HEK293 (cell line): ENCODE measurements around the gene CDC42BPA.

ENCODE experiments used
- BCL11A ChIP-seq: fragments of 450-650 bp; formaldehyde crosslinking; IDR thresholded peaks from 2 replicates; pipeline ENCODE4 v1.5.1; 2016; ENCODE audit warnings: low read depth, missing biosample characterization, missing genetic modification characterization
- BCL11B ChIP-seq: fragments of 450-650 bp; formaldehyde crosslinking; IDR thresholded peaks from 2 replicates; pipeline ENCODE4 v1.5.1; 2016; ENCODE audit warnings: low read depth, missing biosample characterization, missing genetic modification characterization
- GFI1B ChIP-seq: fragments of 450-650 bp; formaldehyde crosslinking; IDR thresholded peaks from 2 replicates; pipeline ENCODE4 v1.5.1; 2016; ENCODE audit warnings: missing biosample characterization, missing genetic modification characterization
- GLIS1 ChIP-seq: fragments of 450-650 bp; formaldehyde crosslinking; IDR thresholded peaks from 2 replicates; pipeline ENCODE4 v1.5.1; 2016; ENCODE audit warnings: missing biosample characterization, missing genetic modification characterization
- HOXA7 ChIP-seq: sonication (generic); formaldehyde crosslinking; IDR thresholded peaks from 2 replicates; pipeline ENCODE4 v1.8.1; 2022; ENCODE audit warnings: missing genetic modification reagents, borderline replicate concordance
- KLF1 ChIP-seq: fragments of 450-650 bp; formaldehyde crosslinking; IDR thresholded peaks from 2 replicates; pipeline ENCODE4 v1.5.1; 2016; ENCODE audit warnings: missing biosample characterization, missing genetic modification characterization
- KLF10 ChIP-seq: fragments of 450-650 bp; IDR thresholded peaks from 2 replicates; pipeline ENCODE4 v1.5.1; 2018; ENCODE audit warnings: missing biosample characterization, mild to moderate bottlenecking, missing genetic modification characterization
- SETDB1 ChIP-seq: IDR thresholded peaks from one replicate; pipeline ENCODE4 v1.6.1; 2017; ENCODE audit warnings: mild to moderate bottlenecking, low read length, moderate library complexity, mixed read lengths; ENCODE audit not compliant: insufficient read length
- ZFP37 ChIP-seq: fragments of 450-650 bp; formaldehyde crosslinking; IDR thresholded peaks from 2 replicates; pipeline ENCODE4 v1.5.1; 2016; ENCODE audit warnings: missing biosample characterization, missing genetic modification characterization
- ZNF121 ChIP-seq: fragments of 450-650 bp; formaldehyde crosslinking; IDR thresholded peaks from 2 replicates; pipeline ENCODE4 v1.5.1; 2016; ENCODE audit warnings: missing biosample characterization, missing genetic modification characterization
- ZNF138 ChIP-seq: fragments of 450-650 bp; formaldehyde crosslinking; IDR thresholded peaks from 2 replicates; pipeline ENCODE4 v1.5.1; 2016; ENCODE audit warnings: missing biosample characterization, missing genetic modification characterization, borderline replicate concordance
- ZNF169 ChIP-seq: fragments of 450-650 bp; formaldehyde crosslinking; IDR thresholded peaks from 2 replicates; pipeline ENCODE4 v1.5.1; 2016; ENCODE audit warnings: missing biosample characterization, missing genetic modification characterization
- ZNF354C ChIP-seq: fragments of 450-650 bp; formaldehyde crosslinking; IDR thresholded peaks from 2 replicates; pipeline ENCODE4 v1.5.1; 2016; ENCODE audit warnings: missing biosample characterization, missing genetic modification characterization, low read depth, borderline replicate concordance
- ZNF416 ChIP-seq: fragments of 450-650 bp; formaldehyde crosslinking; IDR thresholded peaks from 2 replicates; pipeline ENCODE4 v1.5.1; 2016; ENCODE audit warnings: missing biosample characterization, missing genetic modification characterization
- ZNF473 ChIP-seq: fragments of 450-650 bp; formaldehyde crosslinking; IDR thresholded peaks from 2 replicates; pipeline ENCODE4 v1.5.1; 2017; ENCODE audit warnings: missing biosample characterization, missing genetic modification characterization
- ZNF585B ChIP-seq: fragments of 450-650 bp; formaldehyde crosslinking; IDR thresholded peaks from 2 replicates; pipeline ENCODE4 v1.5.1; 2016; ENCODE audit warnings: missing biosample characterization, missing genetic modification characterization
- ZNF596 ChIP-seq: fragments of 450-650 bp; IDR thresholded peaks from 2 replicates; pipeline ENCODE4 v1.5.0; 2018; ENCODE audit warnings: missing biosample characterization, mild to moderate bottlenecking, missing genetic modification characterization, moderate library complexity
- ZNF707 ChIP-seq: fragments of 450-650 bp; formaldehyde crosslinking; IDR thresholded peaks from 2 replicates; pipeline ENCODE4 v1.5.1; 2016; ENCODE audit warnings: missing biosample characterization, missing genetic modification characterization
- TF ChIP-seq, protein P1 (sequence below): fragments of 450-650 bp; formaldehyde crosslinking; IDR thresholded peaks from 2 replicates; pipeline ENCODE4 v1.5.1; 2016; ENCODE audit warnings: missing biosample characterization, missing genetic modification characterization, borderline replicate concordance
- TF ChIP-seq, protein P2 (sequence below): fragments of 450-650 bp; formaldehyde crosslinking; IDR thresholded peaks from 2 replicates; pipeline ENCODE4 v1.5.1; 2016; ENCODE audit warnings: missing biosample characterization, missing genetic modification characterization
- TF ChIP-seq, protein P3 (sequence below): fragments of 450-650 bp; formaldehyde crosslinking; conservative IDR thresholded peaks from 2 replicates; pipeline ENCODE4 v1.5.1; 2016; ENCODE audit warnings: low read depth, missing biosample characterization, missing genetic modification characterization
- TF ChIP-seq, protein P4 (sequence below): fragments of 450-650 bp; formaldehyde crosslinking; IDR thresholded peaks from 2 replicates; pipeline ENCODE4 v1.5.1; 2017; ENCODE audit warnings: missing biosample characterization, missing genetic modification characterization

CDC42BPA gene

DNA sequence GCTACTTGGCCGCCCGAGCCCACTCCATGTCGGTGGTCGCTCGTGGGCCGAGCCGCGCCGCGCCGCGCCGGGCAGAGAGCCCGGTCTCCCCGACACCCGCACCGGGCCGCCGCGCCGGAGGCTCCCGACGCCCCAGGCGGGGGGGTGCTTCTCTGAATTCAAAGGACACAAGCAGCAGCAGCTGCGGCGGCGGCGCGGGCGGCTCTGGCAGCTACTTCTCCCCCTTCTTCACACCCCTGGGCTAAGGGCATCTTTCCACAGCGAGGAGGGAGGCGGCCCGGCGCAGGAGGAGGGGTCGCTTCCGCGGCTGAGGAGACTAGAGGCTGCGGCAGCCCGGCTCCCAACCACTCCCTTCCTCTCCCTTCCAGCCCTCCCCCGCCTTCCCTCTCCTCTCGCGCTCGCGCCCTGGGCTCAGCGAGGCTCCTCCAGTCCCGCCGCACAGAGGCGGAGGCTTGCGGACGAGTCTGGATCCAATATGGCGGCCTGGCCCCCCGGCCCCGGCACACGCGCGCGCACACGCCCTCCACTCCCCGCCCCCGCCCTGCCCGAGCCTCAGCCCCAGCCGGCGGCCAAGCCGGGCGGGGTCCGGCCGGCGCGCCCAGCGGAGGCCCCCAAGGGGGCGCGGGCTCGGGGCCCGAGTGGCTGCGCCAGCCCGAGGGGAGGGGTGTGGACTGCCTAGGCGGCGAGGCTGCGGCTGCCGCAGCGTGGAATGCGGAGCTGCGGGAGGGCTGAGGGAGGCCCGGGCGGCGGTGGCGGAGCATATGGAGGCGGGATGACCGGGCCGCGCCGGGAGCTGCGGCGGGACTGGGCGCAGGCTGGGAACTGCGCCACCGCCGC, at the start of gene CDC42BPA (continued):
- TF ChIP-seq KLF1 = peak; percentile 89
- no peak for TF ChIP-seq ZNF416 (tag by site-specific recombination)
- TF ChIP-seq, protein P1, sequence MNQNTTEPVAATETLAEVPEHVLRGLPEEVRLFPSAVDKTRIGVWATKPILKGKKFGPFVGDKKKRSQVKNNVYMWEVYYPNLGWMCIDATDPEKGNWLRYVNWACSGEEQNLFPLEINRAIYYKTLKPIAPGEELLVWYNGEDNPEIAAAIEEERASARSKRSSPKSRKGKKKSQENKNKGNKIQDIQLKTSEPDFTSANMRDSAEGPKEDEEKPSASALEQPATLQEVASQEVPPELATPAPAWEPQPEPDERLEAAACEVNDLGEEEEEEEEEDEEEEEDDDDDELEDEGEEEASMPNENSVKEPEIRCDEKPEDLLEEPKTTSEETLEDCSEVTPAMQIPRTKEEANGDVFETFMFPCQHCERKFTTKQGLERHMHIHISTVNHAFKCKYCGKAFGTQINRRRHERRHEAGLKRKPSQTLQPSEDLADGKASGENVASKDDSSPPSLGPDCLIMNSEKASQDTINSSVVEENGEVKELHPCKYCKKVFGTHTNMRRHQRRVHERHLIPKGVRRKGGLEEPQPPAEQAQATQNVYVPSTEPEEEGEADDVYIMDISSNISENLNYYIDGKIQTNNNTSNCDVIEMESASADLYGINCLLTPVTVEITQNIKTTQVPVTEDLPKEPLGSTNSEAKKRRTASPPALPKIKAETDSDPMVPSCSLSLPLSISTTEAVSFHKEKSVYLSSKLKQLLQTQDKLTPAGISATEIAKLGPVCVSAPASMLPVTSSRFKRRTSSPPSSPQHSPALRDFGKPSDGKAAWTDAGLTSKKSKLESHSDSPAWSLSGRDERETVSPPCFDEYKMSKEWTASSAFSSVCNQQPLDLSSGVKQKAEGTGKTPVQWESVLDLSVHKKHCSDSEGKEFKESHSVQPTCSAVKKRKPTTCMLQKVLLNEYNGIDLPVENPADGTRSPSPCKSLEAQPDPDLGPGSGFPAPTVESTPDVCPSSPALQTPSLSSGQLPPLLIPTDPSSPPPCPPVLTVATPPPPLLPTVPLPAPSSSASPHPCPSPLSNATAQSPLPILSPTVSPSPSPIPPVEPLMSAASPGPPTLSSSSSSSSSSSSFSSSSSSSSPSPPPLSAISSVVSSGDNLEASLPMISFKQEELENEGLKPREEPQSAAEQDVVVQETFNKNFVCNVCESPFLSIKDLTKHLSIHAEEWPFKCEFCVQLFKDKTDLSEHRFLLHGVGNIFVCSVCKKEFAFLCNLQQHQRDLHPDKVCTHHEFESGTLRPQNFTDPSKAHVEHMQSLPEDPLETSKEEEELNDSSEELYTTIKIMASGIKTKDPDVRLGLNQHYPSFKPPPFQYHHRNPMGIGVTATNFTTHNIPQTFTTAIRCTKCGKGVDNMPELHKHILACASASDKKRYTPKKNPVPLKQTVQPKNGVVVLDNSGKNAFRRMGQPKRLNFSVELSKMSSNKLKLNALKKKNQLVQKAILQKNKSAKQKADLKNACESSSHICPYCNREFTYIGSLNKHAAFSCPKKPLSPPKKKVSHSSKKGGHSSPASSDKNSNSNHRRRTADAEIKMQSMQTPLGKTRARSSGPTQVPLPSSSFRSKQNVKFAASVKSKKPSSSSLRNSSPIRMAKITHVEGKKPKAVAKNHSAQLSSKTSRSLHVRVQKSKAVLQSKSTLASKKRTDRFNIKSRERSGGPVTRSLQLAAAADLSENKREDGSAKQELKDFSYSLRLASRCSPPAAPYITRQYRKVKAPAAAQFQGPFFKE (tag by site-specific recombination) = no peak
- no peak for TF ChIP-seq ZNF473
- TF ChIP-seq ZNF138 = no peak
- no peak for TF ChIP-seq ZNF707 (tag by site-specific recombination)
- no peak for TF ChIP-seq ZNF121 (tag by site-specific recombination)
- peak; percentile 26; the same call in 1 of the 2 replicates for TF ChIP-seq KLF10
- 0 out of 2 replicates have a peak, but pooled peaks have one; percentile 21 for TF ChIP-seq BCL11B (tag by site-specific recombination)
- no peak for TF ChIP-seq ZNF169 (tag by site-specific recombination)
- no peak for TF ChIP-seq SETDB1
- no peak for TF ChIP-seq ZNF354C
- peak; percentile 11; the same call in 1 of the 2 replicates for TF ChIP-seq ZFP37 (tag by site-specific recombination)
- no peak for TF ChIP-seq ZNF585B (tag by site-specific recombination)
- TF ChIP-seq HOXA7 (CRISPR knock-in tag) = no peak
- 0 out of 2 replicates have a peak, but pooled peaks have one; percentile 15 for TF ChIP-seq BCL11A (tag by site-specific recombination)
- TF ChIP-seq GLIS1 (tag by site-specific recombination) = peak; percentile 84
- peak; percentile 48 for TF ChIP-seq ZNF596 (tag by site-specific recombination)
- TF ChIP-seq, protein P2, sequence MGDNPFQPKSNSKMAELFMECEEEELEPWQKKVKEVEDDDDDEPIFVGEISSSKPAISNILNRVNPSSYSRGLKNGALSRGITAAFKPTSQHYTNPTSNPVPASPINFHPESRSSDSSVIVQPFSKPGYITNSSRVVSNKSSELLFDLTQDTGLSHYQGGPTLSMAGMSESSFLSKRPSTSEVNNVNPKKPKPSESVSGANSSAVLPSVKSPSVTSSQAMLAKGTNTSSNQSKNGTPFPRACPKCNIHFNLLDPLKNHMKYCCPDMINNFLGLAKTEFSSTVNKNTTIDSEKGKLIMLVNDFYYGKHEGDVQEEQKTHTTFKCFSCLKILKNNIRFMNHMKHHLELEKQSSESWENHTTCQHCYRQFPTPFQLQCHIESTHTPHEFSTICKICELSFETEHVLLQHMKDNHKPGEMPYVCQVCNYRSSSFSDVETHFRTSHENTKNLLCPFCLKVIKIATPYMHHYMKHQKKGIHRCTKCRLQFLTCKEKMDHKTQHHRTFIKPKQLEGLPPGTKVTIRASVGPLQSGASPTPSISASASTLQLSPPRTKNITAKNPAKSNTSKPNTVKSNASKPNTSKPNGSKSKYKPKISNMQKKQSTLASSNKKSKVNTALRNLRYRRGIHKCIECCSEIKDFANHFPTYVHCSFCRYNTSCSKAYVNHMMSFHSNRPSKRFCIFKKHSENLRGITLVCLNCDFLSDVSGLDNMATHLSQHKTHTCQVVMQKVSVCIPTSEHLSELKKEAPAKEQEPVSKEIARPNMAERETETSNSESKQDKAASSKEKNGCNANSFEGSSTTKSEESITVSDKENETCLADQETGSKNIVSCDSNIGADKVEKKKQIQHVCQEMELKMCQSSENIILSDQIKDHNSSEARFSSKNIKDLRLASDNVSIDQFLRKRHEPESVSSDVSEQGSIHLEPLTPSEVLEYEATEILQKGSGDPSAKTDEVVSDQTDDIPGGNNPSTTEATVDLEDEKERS (tag by site-specific recombination) = 0 out of 2 replicates have a peak, but pooled peaks have one; percentile 55
- TF ChIP-seq, protein P3, sequence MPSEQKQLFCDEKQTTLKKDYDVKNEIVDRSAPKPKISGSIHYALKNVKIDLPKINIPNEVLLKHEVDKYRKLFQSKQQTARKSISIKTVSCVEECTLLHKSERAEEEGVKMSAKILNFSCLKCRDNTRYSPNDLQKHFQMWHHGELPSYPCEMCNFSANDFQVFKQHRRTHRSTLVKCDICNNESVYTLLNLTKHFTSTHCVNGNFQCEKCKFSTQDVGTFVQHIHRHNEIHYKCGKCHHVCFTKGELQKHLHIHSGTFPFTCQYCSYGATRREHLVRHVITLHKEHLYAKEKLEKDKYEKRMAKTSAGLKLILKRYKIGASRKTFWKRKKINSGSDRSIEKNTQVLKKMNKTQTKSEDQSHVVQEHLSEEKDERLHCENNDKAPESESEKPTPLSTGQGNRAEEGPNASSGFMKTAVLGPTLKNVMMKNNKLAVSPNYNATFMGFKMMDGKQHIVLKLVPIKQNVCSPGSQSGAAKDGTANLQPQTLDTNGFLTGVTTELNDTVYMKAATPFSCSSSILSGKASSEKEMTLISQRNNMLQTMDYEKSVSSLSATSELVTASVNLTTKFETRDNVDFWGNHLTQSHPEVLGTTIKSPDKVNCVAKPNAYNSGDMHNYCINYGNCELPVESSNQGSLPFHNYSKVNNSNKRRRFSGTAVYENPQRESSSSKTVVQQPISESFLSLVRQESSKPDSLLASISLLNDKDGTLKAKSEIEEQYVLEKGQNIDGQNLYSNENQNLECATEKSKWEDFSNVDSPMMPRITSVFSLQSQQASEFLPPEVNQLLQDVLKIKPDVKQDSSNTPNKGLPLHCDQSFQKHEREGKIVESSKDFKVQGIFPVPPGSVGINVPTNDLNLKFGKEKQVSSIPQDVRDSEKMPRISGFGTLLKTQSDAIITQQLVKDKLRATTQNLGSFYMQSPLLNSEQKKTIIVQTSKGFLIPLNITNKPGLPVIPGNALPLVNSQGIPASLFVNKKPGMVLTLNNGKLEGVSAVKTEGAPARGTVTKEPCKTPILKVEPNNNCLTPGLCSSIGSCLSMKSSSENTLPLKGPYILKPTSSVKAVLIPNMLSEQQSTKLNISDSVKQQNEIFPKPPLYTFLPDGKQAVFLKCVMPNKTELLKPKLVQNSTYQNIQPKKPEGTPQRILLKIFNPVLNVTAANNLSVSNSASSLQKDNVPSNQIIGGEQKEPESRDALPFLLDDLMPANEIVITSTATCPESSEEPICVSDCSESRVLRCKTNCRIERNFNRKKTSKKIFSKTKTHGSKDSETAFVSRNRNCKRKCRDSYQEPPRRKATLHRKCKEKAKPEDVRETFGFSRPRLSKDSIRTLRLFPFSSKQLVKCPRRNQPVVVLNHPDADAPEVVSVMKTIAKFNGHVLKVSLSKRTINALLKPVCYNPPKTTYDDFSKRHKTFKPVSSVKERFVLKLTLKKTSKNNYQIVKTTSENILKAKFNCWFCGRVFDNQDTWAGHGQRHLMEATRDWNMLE (tag by site-specific recombination) = no peak
- TF ChIP-seq GFI1B (tag by site-specific recombination) = no peak
- TF ChIP-seq, protein P4, sequence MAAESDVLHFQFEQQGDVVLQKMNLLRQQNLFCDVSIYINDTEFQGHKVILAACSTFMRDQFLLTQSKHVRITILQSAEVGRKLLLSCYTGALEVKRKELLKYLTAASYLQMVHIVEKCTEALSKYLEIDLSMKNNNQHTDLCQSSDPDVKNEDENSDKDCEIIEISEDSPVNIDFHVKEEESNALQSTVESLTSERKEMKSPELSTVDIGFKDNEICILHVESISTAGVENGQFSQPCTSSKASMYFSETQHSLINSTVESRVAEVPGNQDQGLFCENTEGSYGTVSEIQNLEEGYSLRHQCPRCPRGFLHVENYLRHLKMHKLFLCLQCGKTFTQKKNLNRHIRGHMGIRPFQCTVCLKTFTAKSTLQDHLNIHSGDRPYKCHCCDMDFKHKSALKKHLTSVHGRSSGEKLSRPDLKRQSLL (tag by site-specific recombination) = peak; percentile 20; the same call in 1 of the 2 replicates
